GM18505 (cell line): ENCODE results near the gene CCDC88B.

ENCODE experiments used
- ATAC-seq: cut with Tn5 transposase; IDR thresholded peaks from one replicate; pipeline ENCODE4 v1.9.1; 2021; ENCODE audit not compliant: unreplicated experiment
- POLR2A ChIP-seq: IDR thresholded peaks from 4 replicates; pipeline ENCODE4 v1.6.1; 2011; ENCODE audit warnings: borderline replicate concordance; ENCODE audit not compliant: insufficient read depth, insufficient read length; ENCODE audit errors: extremely low read depth

CCDC88B gene

DNA sequence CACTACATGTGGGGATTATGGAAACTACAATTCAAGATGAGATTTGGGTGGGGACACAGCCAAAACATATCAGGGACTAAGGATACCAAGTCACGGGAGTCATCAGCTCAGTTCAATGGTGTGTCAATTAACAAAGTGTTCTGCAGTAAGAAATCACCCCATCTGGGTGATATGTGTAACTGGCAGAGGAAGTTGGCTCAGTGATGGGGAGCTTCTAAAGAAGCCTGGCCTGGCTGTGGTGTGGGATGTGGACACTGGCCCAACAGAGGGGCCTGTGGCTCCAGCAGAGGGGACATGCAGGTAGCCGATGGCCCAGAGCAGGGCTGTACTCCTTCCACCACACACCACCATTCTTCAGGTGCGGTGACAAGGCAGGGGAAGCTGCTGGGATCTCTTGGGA is 50.6 kb downstream of the CCDC88B start:
- no peak for TF ChIP-seq POLR2A
- no peak for ATAC-seq

DNA sequence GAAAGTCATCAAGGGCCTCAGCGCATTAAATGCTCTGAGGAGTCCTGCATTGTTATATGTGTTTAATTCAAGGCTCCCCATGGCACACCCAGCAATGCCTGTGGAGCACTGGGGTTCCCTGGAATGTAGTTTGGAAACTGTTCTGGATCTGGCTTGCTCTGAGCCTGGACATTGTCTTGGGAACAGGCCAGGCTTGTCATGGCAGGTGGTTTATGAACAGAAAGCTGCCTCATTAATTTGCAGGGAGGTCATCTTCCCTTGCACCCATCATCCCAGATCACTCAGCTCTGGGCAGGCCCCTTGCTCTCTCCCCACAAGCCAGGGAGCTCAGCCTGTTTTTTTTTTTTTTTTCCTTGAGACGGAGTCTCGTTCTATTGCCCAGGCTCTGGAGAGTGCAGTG is 51.8 kb downstream of the CCDC88B start:
- no peak for TF ChIP-seq POLR2A
- ATAC-seq = no peak

DNA sequence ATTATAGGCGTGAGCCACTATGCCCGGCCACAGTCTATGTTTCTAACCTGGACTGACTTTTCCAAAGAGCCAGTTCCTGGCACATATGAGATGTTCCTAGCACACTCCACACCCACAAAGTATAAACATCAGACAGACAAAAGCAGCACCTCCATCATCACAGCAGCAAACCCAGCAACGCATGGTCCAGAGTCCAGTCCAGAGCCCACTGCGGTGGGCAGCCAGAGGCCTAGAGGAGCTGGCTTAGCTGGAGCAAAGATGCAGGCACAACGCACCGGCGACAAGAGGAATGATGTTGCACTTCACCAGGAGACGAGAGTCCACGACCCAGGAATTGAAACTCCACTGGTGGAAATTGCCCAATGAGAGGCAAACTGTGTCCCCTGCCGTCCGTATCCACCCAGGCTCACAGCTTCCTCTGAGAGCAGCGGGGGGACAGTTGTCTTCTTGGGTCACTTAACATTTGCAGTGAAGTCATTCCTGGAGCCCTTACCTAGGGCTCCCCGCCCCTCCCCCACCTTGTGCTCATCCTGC is 55.6 kb downstream of the CCDC88B start:
- TF ChIP-seq POLR2A = no peak
- no peak for ATAC-seq

DNA sequence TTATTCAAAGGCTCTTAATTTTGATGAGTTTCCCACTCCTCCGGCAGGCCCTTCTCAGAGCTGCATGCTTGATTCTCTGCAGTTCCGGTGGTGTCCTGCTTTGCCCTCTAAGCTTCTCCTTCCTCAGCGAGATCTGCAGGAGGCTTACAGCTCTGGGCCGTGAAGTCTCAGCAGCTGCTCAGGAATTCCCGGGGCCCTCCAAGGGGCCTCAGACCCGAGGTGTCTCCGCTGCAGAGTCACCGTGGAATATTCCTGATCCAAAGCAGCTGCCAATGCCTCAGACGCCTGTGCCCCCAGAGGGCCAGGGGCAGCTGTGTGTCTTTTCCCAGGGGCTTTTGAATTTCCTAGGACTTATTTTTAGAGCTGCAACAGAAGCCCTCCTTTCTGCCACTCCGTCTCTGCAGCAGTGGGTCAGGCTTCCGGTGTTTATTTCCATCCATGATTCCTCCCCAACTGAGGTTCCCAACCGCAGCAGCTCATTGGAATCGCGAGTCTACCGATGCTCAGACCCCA is 56.1 kb downstream of the CCDC88B start:
- ATAC-seq = no peak
- no peak for TF ChIP-seq POLR2A

DNA sequence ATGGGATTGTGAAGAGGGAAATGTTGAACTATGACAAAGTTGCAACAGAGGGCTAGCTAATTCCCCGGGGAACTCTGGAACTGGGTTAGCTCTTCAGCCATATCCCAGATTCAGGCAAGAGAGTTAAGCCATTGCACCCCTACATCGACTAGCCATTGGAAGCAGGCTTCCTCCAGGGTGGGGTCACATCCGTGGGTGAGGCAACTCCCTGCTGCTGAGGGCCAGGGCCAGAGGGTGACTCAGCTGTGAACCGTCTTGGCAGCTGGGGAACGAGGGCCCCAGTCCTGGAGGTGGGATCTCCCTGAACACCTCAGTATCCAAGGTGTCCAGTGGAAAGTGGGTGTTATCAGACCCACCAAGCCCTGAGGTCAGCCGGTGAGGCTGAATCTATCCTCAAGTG is 60.1 kb downstream of the CCDC88B start:
- ATAC-seq = no peak
- no peak for TF ChIP-seq POLR2A

DNA sequence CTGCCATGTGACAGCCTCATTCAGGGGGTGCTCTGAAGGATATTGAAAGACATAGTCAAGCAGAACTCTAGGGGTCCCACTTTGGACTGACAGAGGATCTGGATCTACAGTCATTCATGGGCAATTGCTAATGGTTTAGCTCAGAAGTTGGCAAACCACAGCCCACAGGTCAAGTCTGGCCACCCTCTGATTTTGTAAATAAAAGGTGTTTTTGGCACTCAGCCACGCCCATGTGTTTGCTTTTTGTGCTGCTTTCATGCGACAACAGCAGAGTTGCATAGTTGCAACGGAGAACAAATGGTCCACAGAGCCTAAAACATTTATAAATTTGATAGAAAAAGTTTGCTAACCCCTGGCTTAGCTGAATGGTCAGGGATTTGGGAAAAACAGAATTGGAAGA is 60.7 kb downstream of the CCDC88B start:
- no peak for ATAC-seq
- TF ChIP-seq POLR2A = no peak

DNA sequence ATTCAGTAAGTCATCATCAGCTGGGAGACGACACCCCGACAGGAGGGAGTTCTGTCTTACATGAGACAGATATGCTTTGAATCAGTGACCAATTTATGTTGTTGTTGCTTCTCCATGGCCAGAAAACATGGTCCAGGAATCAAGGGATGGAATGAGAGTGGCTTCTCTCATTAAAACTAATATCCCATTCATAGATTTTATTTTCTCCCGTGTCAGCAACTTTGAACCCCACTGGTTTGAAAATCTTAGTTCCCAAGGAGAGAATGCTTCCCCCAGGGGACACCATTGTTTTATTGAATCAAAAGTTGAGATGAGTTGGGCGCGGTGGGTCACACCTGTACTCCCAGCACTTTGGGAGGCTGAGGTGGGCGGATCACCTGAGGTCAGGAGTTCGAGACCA is 61.8 kb downstream of the CCDC88B start:
- no peak for ATAC-seq
- no peak for TF ChIP-seq POLR2A

DNA sequence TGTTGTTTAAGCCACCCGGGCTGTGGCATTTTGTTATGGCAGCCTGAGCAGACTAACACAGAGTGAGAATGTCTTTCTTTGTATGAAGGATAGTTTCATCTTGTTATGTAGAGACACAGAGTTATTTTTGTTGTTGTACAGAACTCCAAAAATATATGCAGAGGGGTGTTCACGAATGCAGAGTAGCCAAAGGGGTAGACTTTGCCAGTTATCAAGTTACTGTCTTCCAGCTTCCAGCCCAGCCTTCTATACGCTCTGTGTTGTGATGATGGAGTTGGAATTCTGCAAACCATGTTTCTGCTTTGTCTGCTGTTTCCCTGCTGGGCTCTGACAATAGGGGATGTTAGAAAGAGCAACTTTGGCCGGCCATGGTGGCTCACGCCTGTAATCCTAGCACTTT is 63.1 kb downstream of the CCDC88B start:
- no peak for ATAC-seq
- TF ChIP-seq POLR2A = no peak

DNA sequence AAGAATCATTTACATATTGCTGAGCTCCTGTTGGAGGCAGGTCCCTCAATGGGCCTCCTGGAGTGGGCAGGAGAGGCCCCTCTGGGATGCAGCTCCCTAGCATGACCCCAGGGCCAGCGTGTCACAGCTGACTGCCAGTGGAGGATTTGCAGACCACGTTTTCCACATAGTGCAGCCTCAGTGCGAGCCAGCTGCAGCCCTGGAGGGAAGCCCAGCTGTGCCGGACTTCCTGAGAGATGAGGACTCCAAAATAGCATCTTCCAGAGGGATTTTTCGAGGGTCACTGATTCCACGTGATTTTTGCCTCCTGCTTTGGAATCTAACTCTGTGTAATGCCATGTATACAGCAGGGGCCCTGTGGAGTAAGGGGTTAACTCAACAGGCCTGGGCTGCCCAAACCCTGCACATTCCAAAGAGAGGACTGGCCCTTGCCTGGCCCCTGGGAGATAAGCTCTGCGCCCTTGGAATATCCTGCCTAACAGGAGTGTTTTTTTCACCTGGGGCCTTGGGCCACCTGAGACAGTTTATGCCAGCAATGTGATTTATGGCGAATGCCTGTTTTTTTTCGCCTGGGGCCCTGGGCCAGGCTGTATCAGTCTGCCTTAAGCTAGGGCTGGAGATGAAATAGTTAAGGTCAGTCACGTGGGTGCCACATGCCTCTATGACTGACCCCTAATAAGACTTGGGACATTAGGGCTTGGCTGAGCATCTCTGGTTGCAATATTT is 66.4 kb downstream of the CCDC88B start:
- no peak for TF ChIP-seq POLR2A
- no peak for ATAC-seq
